Measurements from ENCODE around the gene KIR2DL1.
"Not testable (repeated sequence)": the region's sequence is repeated elsewhere in the genome, so short reads cannot be mapped to it uniquely, and the experiment has no call there.

The KIR2DL1 gene

DNA sequence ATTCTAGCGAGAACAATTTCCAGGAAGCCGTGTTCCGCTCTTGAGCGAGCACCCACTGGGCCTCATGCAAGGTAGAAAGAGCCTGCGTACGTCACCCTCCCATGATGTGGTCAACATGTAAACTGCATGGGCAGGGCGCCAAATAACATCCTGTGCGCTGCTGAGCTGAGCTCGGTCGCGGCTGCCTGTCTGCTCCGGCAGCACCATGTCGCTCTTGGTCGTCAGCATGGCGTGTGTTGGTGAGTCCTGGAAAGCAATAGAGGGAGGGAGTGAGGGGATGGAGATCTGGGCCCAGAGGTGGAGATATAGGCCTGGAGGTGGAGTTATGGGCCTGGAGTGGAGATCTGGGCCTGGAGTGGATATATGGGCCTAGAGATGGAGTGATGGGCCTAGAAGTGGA lies at the start of gene KIR2DL1:
Gene KIR2DL1, plus strand, starts transcription at position 148 of the 400 bp plus-strand sequence. Its CDS starts 58 bp downstream, at position 206.
- not testable (repeated sequence) for FAIRE-seq

DNA sequence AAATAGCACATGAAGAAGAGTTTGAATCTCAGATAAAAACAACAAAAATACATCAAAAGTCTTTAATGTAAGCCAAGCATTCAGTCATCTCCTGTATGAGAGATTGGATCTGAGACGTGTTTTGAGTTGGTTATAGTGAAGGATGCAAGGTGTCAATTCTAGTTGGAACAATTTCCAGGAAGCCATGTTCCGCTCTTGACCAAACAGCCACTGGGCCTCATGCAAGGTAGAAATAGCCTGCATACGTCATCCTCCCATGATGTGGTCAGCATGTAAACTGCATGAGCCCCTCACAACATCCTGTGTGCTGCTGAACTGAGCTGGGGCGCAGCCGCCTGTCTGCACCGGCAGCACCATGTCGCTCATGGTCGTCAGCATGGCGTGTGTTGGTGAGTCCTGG lies 45.5 kb upstream of the KIR2DL1 start, which contains the start of gene KIR3DL3:
Gene KIR3DL3, plus strand, starts transcription at position 301 of the 400 bp plus-strand sequence. Its CDS starts 55 bp downstream, at position 356.
- FAIRE-seq: no peak

DNA sequence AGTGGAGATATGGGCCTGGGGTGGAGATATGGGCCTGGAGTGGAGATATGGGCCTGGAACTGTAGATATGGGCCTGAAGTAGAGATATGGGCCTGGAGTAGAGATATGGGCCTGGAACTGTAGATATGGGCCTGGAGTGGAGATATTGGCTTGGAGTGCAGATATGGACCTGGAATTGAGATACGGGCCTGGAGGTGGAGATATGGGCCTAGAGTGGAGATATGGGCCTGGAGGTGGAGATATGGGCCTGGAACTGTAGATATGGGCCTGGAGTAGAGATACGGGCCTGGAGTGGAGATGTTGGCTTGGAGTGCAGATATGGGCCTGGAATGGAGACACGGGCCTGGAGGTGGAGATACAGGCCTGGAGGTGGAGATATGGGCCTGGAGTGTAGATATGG lies 44.9 kb upstream of the KIR2DL1 start:
- no peak for FAIRE-seq

DNA sequence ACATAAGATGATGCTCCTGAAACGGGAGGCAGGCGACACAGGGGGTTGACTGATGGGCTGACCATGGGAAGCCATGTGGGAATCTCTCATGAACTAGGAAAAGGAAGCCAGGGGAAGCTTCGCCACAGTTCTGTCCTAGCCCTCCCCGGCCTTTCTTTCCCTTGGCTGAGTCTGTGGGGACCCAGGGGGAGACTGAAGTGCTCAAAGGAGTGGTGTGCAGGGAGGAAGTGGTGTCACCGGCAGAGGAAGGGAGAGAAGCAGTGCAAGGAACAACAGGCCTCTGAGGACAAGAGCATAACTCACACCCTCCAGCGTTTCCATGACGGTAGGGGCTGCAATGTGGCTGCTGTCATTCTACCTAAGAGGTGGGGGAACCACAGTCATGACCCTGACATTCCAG lies 44.3 kb upstream of the KIR2DL1 start:
- no peak for FAIRE-seq

DNA sequence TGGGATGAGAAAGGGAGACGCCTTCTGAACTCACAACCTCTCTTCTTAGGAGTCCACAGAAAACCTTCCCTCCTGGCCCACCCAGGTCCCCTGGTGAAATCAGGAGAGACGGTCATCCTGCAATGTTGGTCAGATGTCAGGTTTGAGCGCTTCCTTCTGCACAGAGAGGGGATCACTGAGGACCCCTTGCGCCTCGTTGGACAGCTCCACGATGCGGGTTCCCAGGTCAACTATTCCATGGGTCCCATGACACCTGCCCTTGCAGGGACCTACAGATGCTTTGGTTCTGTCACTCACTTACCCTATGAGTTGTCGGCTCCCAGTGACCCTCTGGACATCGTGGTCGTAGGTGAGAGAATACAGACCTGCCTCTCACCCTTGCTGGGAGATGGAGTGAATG lies 42.0 kb upstream of the KIR2DL1 start:
- no peak for FAIRE-seq

DNA sequence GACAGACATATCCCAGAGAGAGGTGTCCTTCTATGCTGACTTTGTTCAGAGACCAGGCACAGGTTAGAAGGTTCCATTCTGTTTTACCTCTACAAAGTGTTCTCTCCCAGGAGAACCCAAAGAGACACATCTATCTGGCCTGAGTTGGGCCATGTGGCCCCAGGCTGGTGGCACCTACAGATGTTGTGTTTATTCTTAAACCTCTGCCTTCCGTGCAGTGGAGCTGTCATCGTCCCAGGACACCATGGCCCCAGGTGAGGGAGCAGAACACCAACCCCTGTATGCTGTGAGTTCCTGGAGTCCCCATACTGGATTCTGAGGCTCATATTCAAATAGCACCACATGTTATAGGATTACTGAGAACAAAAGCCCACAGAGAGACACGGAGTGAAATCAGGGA lies 41.4 kb upstream of the KIR2DL1 start:
- FAIRE-seq: no peak

DNA sequence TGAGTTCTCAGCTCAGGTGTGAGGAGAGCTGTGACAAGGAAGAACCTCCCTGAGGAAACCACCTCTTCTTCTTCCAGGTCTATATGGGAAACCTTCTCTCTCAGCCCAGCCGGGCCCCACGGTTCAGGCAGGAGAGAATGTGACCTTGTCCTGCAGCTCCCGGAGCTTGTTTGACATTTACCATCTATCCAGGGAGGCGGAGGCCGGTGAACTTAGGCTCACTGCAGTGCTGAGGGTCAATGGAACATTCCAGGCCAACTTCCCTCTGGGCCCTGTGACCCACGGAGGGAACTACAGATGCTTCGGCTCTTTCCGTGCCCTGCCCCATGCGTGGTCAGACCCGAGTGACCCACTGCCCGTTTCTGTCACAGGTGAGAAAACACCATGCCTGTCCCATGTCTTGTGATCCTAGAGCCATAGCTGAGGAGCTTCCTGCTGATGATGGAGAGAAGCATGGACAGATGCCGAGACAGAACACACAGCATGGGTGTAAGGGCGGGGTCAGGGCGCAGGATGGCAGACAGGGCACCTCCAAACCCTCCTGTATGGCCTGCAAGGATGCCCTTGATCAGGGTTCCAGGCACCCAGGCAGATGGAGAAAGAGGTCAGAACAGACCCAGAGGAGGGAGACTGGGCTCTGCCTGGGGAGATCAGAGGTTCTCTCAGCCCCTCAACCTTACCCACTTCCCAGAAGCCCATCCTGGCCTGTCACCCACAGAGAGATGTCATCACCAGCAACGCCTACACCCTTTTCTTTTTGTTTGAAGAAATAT lies 40.0 kb upstream of the KIR2DL1 start:
- FAIRE-seq: no peak

DNA sequence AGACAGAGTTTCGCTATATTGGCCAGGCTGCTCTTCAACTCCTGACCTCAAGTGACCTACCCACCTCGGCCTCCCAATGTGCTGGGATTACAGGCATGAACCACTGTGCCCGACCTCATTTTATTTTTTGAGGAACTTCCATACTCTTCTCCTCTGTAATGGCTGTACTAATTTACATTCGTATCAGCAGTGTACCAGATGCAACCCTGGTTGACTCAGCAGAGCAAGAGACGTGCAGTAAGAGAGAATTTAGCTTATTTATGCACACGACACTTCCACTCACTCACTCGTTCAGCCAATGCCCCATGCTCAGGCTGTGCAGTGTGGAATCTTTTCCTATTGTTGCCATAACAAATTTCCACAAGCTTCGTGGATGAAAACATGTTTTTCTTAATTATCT lies 38.4 kb upstream of the KIR2DL1 start:
- FAIRE-seq: no peak

DNA sequence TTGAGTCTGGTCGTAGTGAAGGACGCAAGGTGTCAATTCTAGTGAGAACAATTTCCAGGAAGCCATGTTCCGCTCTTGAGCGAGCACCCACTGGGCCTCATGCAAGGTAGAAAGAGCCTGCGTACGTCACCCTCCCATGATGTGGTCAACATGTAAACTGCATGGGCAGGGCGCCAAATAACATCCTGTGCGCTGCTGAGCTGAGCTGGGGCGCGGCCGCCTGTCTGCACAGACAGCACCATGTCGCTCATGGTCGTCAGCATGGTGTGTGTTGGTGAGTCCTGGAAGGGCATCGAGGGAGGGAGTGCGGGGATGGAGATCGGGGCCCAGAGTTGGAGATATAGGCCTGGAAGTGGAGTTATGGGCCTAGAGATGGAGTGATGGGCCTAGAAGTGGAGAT lies 31.3 kb upstream of the KIR2DL1 start, which contains the start of gene KIR2DL3:
Gene KIR2DL3, plus strand, starts transcription at position 208 of the 400 bp plus-strand sequence. Its CDS starts 33 bp downstream, at position 241.
- not testable (repeated sequence) for FAIRE-seq

DNA sequence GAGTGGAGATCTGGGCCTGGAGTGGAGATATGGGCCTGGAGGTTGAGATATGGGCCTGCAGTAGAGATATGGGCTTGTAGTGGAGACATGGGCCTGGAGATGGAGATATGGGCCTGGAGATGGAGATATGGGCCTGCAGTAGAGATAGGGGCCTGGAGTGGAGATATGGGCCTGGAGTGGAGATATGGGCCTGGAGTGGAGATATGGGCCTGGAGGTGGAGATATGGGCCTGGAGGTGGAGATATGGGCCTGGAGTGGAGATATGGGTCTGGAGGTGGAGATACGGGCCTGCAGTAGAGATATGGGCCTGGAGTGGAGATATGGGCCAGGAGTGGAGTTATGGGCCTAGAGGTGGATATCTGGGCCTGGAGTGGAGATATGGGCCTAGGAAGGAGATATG lies 30.9 kb upstream of the KIR2DL1 start:
- FAIRE-seq: no peak

DNA sequence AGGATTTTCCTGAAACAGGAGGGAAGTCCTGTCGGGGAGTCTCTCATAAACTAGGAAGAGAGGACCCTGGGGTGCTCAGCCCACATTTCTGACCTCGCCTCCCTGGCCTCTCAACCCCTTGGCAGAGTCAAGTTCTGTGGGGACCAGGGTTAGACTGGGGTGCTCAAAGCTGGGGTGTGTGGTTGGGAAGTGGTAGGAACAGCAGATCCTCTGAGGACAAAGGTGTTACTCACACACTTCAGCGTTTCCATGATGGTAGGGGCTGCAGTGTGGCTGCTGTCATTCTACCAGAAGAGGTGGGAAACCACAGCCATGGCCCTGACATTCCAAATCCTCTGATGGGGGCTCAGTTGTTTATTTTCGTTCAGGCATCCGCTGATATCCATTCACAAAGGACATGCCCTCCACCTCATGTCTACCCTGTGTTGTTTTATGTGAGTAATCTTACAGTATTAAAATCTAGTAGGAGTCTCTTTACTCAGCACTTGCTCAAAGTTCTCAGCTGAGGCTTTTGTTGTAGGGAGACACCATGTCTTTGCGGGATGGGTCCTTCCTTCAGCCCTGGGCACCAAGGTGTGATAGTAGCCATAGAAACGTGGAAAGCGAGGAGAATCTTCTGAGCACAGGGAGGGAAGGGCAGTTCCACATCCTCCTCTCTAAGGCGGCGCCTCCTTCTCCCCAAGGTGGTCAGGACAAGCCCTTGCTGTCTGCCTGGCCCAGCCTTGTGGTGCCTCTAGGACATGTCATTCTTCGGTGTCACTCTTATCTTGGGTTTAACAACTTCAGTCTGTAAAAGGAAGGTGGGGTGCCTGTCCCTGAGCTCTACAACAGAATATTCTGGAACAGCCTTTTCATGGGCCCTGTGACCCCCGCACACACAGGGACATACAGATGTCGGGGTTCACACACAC lies 29.8 kb upstream of the KIR2DL1 start:
- FAIRE-seq: no peak

DNA sequence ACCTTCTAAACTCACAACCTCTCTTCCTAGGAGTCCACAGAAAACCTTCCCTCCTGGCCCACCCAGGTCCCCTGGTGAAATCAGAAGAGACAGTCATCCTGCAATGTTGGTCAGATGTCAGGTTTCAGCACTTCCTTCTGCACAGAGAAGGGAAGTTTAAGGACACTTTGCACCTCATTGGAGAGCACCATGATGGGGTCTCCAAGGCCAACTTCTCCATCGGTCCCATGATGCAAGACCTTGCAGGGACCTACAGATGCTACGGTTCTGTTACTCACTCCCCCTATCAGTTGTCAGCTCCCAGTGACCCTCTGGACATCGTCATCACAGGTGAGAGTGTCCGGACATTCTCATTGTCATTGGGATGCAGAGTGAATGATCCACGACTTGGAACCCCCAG lies 27.6 kb upstream of the KIR2DL1 start:
- FAIRE-seq: not testable (repeated sequence)

DNA sequence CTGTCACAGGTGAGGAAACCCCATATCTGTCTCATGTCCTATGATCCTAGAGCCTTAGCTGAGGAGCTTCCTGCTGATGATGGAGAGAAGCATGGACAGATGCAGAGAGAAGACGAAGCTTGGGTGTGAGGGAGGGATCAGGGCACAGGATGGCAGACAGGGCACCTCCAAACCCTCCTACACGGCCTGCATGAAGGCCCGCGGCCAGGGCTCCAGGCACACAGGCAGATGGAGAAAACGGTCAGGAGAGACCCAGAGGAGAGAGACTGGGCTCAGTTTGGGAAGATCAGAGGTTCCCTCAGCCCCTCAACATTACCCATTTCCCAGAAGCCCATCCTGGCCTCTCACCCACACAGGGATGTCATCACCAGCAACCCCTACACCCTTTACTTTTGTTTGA lies 25.5 kb upstream of the KIR2DL1 start:
- not testable (repeated sequence) for FAIRE-seq

DNA sequence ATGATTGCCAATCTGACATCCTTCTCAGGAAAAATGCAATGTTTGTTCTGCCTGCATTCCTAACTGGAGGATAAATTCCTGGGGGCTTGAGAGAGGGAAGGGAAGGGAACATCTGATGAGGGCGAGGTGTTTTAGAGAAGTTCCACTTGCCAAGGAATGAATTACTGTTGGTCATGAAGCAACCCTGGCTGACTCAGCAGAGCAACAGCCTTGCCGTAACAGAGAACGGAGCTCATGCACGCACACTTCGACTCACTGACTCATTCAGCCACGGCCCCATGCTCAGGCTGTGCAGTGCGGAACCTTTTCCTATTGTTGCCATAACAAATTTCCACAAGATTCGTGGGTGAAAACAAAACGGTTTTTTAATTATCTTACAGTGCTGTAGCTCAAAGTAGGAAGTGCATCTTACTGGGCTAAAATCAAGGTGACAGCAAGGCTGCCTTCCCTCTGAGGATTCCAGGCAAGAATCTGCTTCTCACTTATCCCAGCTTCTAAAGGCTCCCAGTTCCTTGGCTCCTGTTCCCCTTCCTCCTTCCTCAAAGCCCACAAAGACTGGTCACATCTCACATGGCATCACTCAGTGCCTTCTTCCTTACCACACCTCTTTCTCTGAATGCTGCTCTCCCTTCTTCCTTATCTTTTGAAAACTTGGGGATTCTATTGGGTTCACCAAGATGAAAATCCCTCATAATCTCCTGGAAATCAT lies 21.8 kb upstream of the KIR2DL1 start:
- not testable (repeated sequence) for FAIRE-seq

DNA sequence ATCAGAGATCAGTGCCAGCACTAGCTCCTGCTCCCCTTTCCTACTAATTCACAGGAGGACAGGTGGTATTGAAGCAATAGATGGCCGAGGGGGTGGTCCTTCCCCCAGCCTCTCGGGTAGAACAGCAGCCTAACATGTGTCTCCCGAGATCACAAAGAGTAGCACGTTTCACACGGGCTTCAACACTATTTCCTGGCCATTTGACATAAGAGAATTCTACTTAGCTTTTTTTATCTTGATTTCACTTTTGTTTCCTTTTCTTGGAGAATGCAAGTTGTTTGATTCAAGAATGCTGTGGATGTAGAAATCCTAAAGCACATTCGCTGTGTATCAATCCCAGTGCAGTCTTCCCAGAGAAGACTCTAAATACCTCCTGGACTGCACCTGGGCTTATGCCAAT lies 19.3 kb upstream of the KIR2DL1 start:
- not testable (repeated sequence) for FAIRE-seq

DNA sequence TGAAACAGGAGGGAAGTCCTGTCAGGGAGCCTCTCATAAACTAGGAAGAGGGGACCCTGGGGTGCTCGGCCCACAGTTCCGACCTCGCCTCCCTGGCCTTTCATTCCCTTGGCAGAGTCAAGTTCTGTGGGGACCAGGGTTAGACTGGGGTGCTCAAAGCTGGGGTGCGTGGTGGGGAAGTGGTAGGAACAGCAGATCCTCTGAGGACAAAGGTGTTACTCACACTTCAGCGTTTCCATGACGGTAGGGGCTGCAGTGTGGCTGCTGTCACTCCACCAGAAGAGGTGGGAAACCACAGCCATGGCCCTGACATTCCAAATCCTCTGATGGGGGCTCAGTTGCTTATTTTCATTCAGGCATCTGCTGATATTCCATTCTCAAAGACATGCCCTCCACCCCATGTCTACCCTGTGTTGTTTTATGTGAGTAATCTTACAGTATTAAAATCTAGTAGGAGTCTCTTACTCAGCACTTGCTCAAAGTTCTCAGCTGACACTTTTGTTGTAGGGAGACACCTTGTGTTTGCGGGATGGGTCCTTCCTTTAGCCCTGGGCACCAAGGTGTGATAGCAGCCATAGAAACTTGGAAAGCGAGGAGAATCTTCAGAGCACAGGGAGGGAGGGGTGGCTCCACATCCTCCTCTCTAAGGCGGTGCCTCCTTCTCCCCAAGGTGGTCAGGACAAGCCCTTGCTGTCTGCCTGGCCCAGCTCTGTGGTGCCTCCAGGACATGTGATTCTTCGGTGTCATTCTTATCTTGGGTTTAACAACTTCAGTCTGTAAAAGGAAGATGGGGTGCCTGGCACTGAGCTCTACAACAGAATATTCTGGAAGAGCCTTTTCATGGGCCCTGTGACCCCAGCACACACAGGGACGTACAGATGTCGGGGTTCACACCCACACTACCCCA lies 13.1 kb upstream of the KIR2DL1 start:
- not testable (repeated sequence) for FAIRE-seq

DNA sequence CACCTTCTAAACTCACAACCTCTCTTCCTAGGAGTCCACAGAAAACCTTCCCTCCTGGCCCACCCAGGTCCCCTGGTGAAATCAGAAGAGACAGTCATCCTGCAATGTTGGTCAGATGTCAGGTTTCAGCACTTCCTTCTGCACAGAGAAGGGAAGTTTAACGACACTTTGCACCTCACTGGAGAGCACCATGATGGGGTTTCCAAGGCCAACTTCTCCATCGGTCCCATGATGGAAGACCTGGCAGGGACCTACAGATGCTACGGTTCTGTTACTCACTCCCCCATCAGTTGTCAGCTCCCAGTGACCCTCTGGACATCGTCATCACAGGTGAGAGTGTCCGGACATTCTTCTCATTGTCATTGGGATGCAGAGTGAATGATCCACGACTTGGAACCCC lies 11.0 kb upstream of the KIR2DL1 start:
- FAIRE-seq: not testable (repeated sequence)

DNA sequence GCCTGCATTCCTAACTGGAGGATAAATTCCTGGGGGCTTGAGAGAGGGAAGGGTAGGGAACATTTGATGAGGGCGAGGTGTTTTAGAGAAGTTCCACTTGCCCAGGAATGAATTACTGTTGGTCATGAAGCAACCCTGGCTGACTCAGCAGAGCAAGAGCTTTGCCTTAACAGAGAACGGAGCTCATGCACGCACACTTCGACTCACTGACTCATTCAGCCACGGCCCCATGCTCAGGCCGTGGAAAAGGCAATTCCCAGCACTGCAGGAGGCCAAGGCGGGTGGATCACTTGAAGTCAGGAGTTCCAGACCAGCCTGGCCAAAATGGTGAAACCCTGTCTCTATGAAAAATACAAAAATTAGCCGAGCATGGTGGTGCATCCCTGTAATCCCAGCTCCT lies 5.4 kb upstream of the KIR2DL1 start:
- FAIRE-seq: not testable (repeated sequence)

DNA sequence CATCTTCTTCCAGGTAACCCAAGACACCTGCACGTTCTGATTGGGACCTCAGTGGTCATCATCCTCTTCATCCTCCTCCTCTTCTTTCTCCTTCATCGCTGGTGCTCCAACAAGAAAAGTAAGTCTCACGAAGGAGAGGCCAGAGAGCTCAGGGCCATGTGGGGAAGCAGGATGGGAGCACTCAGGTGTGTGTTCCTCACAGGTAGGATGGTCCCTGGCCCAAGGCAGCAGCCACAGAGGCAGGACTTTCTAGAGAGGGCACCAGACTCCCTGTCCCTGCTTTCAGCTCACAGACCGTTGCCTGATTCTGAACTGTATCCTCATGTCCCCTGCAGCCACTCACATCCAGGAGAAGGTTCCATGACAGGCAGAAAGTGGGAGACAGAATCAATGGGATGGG lies 3.1 kb upstream of the KIR2DL1 start:
- FAIRE-seq: not testable (repeated sequence)

DNA sequence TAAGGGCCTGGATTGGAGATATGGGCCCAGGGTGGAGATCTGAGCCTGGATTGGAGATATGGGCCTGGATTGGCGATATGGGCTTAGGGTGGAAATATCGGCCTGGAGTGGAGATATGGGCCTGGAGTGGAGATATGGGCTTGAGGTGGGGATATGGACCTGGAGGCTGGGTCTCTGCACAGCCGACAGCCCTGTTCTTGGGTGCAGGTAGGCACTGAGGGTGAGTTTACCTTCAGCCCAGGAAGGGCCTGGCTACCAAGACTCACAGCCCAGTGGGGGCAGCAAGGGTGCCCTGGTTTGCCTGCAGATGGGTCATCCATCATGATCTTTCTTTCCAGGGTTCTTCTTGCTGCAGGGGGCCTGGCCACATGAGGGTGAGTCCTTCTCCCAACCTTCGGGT lies 918 bp downstream of the KIR2DL1 start:
- not testable (repeated sequence) for FAIRE-seq
